Caco-2 (cell line): ENCODE measurements around the gene PRB3. TPM values are rescaled to one million over a fixed set of nuclear protein-coding genes. Genes with fewer than 3 reads are reported as not detected.

Experiments
- BruUV-seq: library from RNA; stranded (reverse); fragments of 400-500 nt; replicated peaks from 2 replicates; lab custom pipeline; 2021; lab: Mats Ljungman, UMichigan
- CTCF ChIA-PET: fragments of 300-600 bp; sonication (Branson Sonifier 250); formaldehyde crosslinking; loops from one replicate; lab custom pipeline; 2022; ENCODE audit warnings: antibody characterized with exemption; lab: Charles Lee
- POLR2A ChIA-PET: fragments of 300-600 bp; sonication (Branson Sonifier 250); formaldehyde crosslinking; loops from one replicate; lab custom pipeline; 2022; ENCODE audit warnings: antibody characterized with exemption; lab: Charles Lee
- DNase-seq, 2 experiments: peaks; one replicate each; pipeline versions ENCODE4 v3.0.0 to v3.0.0-alpha.2; 2020 to 2022
- H3K27me3 ChIP-seq: replicated peaks from 2 replicates; pipeline ENCODE4 v1.6.0; 2011; ENCODE audit warnings: low read length; ENCODE audit not compliant: control insufficient read depth, insufficient read depth
- H3K36me3 ChIP-seq: 2 replicates; pipeline ENCODE4 v1.5.1; 2011; ENCODE audit warnings: low read length; ENCODE audit not compliant: control insufficient read depth, insufficient read depth
- H3K4me1 ChIP-seq: fragments of 250-450 bp; sonication (Bioruptor Pico); 2 replicates; pipeline ENCODE4 v1.5.1; 2020; ENCODE audit warnings: mild to moderate bottlenecking
- H3K4me3 ChIP-seq: 2 replicates; pipeline ENCODE4 v1.5.1; 2011; ENCODE audit warnings: low read depth, mild to moderate bottlenecking, control low read depth, low read length
- H3K9me3 ChIP-seq: fragments of 250-450 bp; sonication (Bioruptor Pico); 2 replicates; pipeline ENCODE4 v1.5.1; 2020; ENCODE audit warnings: mild to moderate bottlenecking, moderate library complexity
- H3K27ac Mint-ChIP-seq: one replicate; pipeline ENCODE4 v1.8.0; 2022; ENCODE audit warnings: mixed read lengths; ENCODE audit not compliant: unreplicated experiment
- H3K27me3 Mint-ChIP-seq: one replicate; pipeline ENCODE4 v1.8.0; 2022; ENCODE audit warnings: mixed read lengths; ENCODE audit not compliant: insufficient read depth, unreplicated experiment
- H3K36me3 Mint-ChIP-seq: one replicate; pipeline ENCODE4 v1.8.0; 2022; ENCODE audit warnings: mild to moderate bottlenecking, mixed read lengths; ENCODE audit not compliant: insufficient read depth, unreplicated experiment
- H3K4me1 Mint-ChIP-seq: one replicate; pipeline ENCODE4 v1.8.0; 2022; ENCODE audit warnings: low read depth, mixed read lengths; ENCODE audit not compliant: unreplicated experiment
- H3K4me3 Mint-ChIP-seq: one replicate; pipeline ENCODE4 v1.8.0; 2022; ENCODE audit warnings: mild to moderate bottlenecking, moderate library complexity, mixed read lengths; ENCODE audit not compliant: unreplicated experiment
- H3K9me3 Mint-ChIP-seq: one replicate; pipeline ENCODE4 v1.8.0; 2022; ENCODE audit warnings: mixed read lengths; ENCODE audit not compliant: unreplicated experiment
- intact Hi-C: fragments of 100-400 bp; cut with micrococcal nuclease; formaldehyde crosslinking; loops from one replicate; pipeline ENCODE4 v1.10.0; 2022; ENCODE audit not compliant: unreplicated experiment
- total RNA-seq: library from RNA; stranded (reverse); gene quantifications from 2 replicates; pipeline ENCODE4 v1.2.3, GENCODE V29; 2022
- TF ChIP-seq, protein P1 (sequence below), 2 experiments: fragments of 200-600 bp in 1 of 2; IDR thresholded peaks; 1 replicate in 1 of 2; 2 replicates in 1 of 2; pipeline versions ENCODE4 v1.5.1 to v1.8.0; 2011 to 2022; ENCODE audit warnings: antibody characterized with exemption in 1 of 2, control low read depth in 1 of 2, inconsistent platforms in 1 of 2, low read depth in 1 of 2, low read length in 1 of 2, mild to moderate bottlenecking in 1 of 2, moderate library complexity in 1 of 2; ENCODE audit not compliant: insufficient read depth in 1 of 2, severe bottlenecking in 1 of 2, unreplicated experiment in 1 of 2

The PRB3 gene
- total RNA-seq, 1 experiment from 2014 or later: not detected

DNA sequence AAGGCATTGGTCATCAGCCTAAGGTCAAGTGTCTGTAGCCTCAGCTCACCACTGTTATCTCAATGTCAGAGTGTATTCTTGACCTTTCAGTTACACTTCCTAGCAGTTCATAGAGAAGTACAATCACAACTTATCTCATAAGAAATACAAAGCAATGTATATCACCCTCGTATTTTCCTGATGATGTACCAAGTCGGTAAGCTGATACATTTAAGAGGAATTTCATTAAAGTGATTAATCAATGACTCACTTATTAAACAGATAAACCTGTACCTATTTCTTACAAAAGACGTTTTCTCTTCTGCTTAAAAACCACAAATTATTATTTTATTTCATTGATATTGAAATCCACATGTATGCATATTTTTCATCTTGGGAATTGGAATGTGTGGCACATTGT, 3.9 kb upstream of the PRB3 start:
- no peaks in the 10 kb centered on the region for H3K9me3 ChIP-seq
- CTCF ChIA-PET: no interaction called here
- TF ChIP-seq, protein P1, sequence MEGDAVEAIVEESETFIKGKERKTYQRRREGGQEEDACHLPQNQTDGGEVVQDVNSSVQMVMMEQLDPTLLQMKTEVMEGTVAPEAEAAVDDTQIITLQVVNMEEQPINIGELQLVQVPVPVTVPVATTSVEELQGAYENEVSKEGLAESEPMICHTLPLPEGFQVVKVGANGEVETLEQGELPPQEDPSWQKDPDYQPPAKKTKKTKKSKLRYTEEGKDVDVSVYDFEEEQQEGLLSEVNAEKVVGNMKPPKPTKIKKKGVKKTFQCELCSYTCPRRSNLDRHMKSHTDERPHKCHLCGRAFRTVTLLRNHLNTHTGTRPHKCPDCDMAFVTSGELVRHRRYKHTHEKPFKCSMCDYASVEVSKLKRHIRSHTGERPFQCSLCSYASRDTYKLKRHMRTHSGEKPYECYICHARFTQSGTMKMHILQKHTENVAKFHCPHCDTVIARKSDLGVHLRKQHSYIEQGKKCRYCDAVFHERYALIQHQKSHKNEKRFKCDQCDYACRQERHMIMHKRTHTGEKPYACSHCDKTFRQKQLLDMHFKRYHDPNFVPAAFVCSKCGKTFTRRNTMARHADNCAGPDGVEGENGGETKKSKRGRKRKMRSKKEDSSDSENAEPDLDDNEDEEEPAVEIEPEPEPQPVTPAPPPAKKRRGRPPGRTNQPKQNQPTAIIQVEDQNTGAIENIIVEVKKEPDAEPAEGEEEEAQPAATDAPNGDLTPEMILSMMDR (IDR thresholded peaks at IDR 0.05; ENCODE audit: insufficient read depth in 1 of 2, low read depth in 1 of 2, low read length in 1 of 2, severe bottlenecking in 1 of 2, unreplicated experiment in 1 of 2): no peak
- Mint-ChIP-seq H3K4me3 (no peak overlapping the region), H3K4me1 (no peaks in the 10 kb centered on the region), H3K27ac (no peak overlapping the region), H3K9me3 (no peaks in the 10 kb centered on the region), H3K36me3 (no peaks in the 10 kb centered on the region), H3K27me3 (peaks cover 12% of the 10 kb centered on the region)
- BruUV-seq: no TSS peak
- no peaks in the 10 kb centered on the region for H3K36me3 ChIP-seq
- H3K4me3 ChIP-seq: no peak overlapping the region
- no peaks in the 10 kb centered on the region for H3K4me1 ChIP-seq
- POLR2A ChIA-PET: no interaction called here
- no peak for DNase-seq
- H3K27me3 ChIP-seq: no peaks in the 10 kb centered on the region
- intact Hi-C loops: no loop called here

DNA sequence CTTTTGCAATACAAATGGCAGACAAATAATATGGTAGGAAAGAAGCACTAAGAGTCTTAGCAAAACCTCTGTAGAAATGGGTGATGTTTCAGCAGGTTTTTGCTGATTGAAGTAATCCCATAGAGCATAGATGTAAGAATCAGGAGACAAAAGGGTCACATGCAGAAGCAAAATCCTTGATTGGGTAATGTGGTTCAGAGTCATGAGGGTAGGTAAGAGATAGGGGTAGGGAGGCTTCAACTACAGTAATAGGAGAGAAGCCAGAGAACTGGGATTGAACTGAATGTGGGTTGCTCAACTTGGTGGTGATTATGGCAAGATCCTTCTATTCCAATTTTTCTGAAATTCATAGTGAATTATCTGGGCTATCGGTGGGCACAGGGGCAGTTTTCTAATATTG, 5.0 kb downstream of the PRB3 start:
- Histone ChIP-seq H3K4me1 (no peaks in the 10 kb centered on the region), H3K4me3 (no peak overlapping the region), H3K36me3 (no peaks in the 10 kb centered on the region), H3K27me3 (no peaks in the 10 kb centered on the region; the same call in 1 of the 2 replicates), H3K9me3 (peaks cover 4% of the 10 kb centered on the region; the same call in 1 of the 2 replicates)
- no peaks in the 10 kb centered on the region for H3K4me1 Mint-ChIP-seq
- no peaks in the 10 kb centered on the region for H3K36me3 Mint-ChIP-seq
- CTCF ChIA-PET: no interaction called here
- intact Hi-C loops: no loop called here
- DNase-seq: no peak
- peaks cover 14% of the 10 kb centered on the region for H3K9me3 Mint-ChIP-seq
- POLR2A ChIA-PET: no interaction called here
- BruUV-seq: no TSS peak
- TF ChIP-seq, protein P1 (IDR thresholded peaks at IDR 0.05; ENCODE audit: insufficient read depth in 1 of 2, low read depth in 1 of 2, low read length in 1 of 2, severe bottlenecking in 1 of 2, unreplicated experiment in 1 of 2): no peak
- peaks cover 18% of the 10 kb centered on the region for H3K27me3 Mint-ChIP-seq
- no peak overlapping the region for H3K4me3 Mint-ChIP-seq
- H3K27ac Mint-ChIP-seq: no peak overlapping the region

DNA sequence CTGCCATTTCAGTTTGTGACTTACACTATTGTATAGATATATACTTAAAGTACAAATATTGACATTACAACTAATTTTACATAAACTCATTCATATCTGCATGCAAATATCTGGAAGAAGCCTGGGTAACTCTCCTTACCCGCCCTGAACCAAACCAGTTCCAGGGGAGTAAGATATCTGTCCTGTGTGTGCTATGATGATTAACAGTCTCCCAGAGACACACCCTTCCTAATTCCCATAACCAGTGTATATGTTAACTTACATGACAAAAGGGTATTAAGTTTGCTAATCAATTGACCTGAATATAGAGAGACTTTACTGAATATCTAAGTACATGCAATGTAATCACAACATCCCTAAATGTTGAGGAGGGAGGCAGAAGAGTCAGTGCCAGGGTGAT, 23.0 kb downstream of the PRB3 start:
- no peak for DNase-seq
- peaks cover 8% of the 10 kb centered on the region; the same call in 1 of the 2 replicates for H3K4me1 ChIP-seq
- H3K9me3 ChIP-seq: no peaks in the 10 kb centered on the region
- Mint-ChIP-seq H3K27me3 (no peaks in the 10 kb centered on the region), H3K4me1 (peaks cover 15% of the 10 kb centered on the region), H3K4me3 (no peak overlapping the region), H3K9me3 (no peaks in the 10 kb centered on the region), H3K27ac (no peak overlapping the region), H3K36me3 (no peaks in the 10 kb centered on the region)
- H3K4me3 ChIP-seq: no peak overlapping the region
- POLR2A ChIA-PET: no interaction called here
- H3K27me3 ChIP-seq: no peaks in the 10 kb centered on the region
- H3K36me3 ChIP-seq: no peaks in the 10 kb centered on the region
- CTCF ChIA-PET: no interaction called here
- TF ChIP-seq, protein P1 (IDR thresholded peaks at IDR 0.05; ENCODE audit: insufficient read depth in 1 of 2, low read depth in 1 of 2, low read length in 1 of 2, severe bottlenecking in 1 of 2, unreplicated experiment in 1 of 2): no peak
- no TSS peak for BruUV-seq
- intact Hi-C loops: no loop called here
